Psoas muscle (tissue), 8 donors: Measurements from ENCODE around the gene IFNA10. TPM values are rescaled to one million over a fixed set of nuclear protein-coding genes. Genes with fewer than 3 reads are reported as not detected.
"Not testable (repeated sequence)": the region's sequence is repeated elsewhere in the genome, so short reads cannot be mapped to it uniquely, and the experiment has no call there.

Source experiments
- ATAC-seq, 4 donors: fragments of 200-7000 bp; cut with Tn5 transposase; one replicate each; pipeline ENCODE4 v1.9.1; 2020; ENCODE audit warnings: moderate library complexity in 3 of 4, mild to moderate bottlenecking in 2 of 4
- DNase-seq, 2 donors: peaks; one replicate each; pipeline ENCODE4 v3.0.0-alpha.2; 2020
- H3K27ac ChIP-seq: fragments of 200-600 bp; one replicate; pipeline ENCODE4 v1.8.0; 2022
- H3K27me3 ChIP-seq, 3 donors: fragments of 200-600 bp in 1 of 3; one replicate each; pipeline versions ENCODE4 v1.6.1 to v1.8.0; 2013 to 2022; ENCODE audit warnings: low read length in 2 of 3, mild to moderate bottlenecking in 2 of 3, moderate library complexity in 1 of 3; ENCODE audit not compliant: insufficient read depth in 3 of 3
- H3K36me3 ChIP-seq, 2 donors: fragments of 200-600 bp in 1 of 2; one replicate each; pipeline versions ENCODE4 v1.6.1 to v1.8.0; 2013 to 2022; ENCODE audit warnings: low read depth in 1 of 2, mild to moderate bottlenecking in 1 of 2, moderate library complexity in 1 of 2; ENCODE audit not compliant: insufficient read depth in 1 of 2
- H3K4me1 ChIP-seq: fragments of 200-600 bp; one replicate; pipeline ENCODE4 v1.8.0; 2022
- H3K4me3 ChIP-seq: fragments of 200-600 bp; one replicate; pipeline ENCODE4 v1.8.0; 2022; ENCODE audit warnings: mild to moderate bottlenecking
- H3K9me3 ChIP-seq: fragments of 200-600 bp; one replicate; pipeline ENCODE4 v1.8.0; 2022
- CTCF ChIP-seq: fragments of 200-600 bp; IDR thresholded peaks from one replicate; pipeline ENCODE4 v1.8.0; 2022; ENCODE audit warnings: antibody characterized with exemption
- WGBS, 3 donors: extraction: QIAGEN DNeasy Blood & Tissue Kit; methylation state at CpG; one replicate each; pipeline versions ENCODE4 v1.1.6 to v1.1.7; 2013; 5-methylcytosine and 5-hydroxymethylcytosine counted together
- intact Hi-C, 2 donors: fragments of 100-400 bp; cut with DNase I; formaldehyde crosslinking; loops; one replicate each; pipeline versions ENCODE4 v1.11.0 to v1.14.2; 2022
- polyA plus RNA-seq, 3 donors: library from polyadenylated mRNA; stranded (reverse); fragments of 200-250 nt; gene quantifications; one replicate each; pipeline ENCODE4 v1.2.3, GENCODE V29; 2013
- total RNA-seq, 4 donors: library from RNA; stranded (reverse); fragmentation: NEBNext Ultra II Directional in 2 of 4; extraction: Animal tissue kit (Norgen Biotek cat#: 25700) in 2 of 4; gene quantifications; one replicate each; pipeline versions ENCODE4 v1.2.1 to v1.2.4, GENCODE V29; 2021 to 2023
- donor health status: healthy with polysubstance abuse.
- donor health status: DM: no; HTN: no; CAD: no; lungs with moderate emphysema.
- donor health status: Bipolar disorder and iron deficiency.
- donor health status: healthy.
- donor health status: DM: yes; HTN: yes; CAD: no.
- donor health status: DM: no; HTN: no; CAD: no.
- donor health status: DM: no; HTN: no; CAD: no.
- donor health status: DM: yes; HTN: yes; CAD: no.

IFNA10 gene
- total and polyA plus RNA-seq, 7 donors: 0.14 TPM; not detected in 6

- intact Hi-C loops: no loop called here
- 53 to 74% (median 62%) methylated on average over 2 of the region's 2 CpGs for WGBS, 3 donors
Measured at GRCh38 chr9:21244836-21245235, 37.9 kb upstream of the IFNA10 start.

DNA sequence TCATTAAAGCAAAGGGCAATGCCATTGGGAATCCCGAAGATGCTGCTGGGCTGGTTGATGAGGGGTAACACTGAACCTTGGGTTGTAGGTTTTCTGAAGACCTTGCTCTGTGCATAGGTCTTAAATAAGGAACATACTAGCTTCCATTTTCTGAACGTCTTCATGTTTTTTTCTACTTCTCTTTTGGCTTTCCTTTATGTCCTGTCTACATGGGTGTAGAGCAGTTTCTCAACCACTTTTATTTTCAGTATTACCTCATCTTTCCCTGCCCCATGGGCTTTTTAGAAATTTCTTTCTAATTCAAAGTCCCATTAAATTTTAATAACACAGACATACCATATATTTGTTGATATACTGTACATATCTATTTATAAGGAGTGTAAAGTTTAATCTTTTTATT is 33.0 kb upstream of the IFNA10 start, which contains the start of gene IFNA14:
TSS of gene IFNA14 (minus strand) at position 95 of the 400 bp plus-strand sequence. CDS start at position 25, 70 bp downstream.
- Histone ChIP-seq H3K4me1 (no peaks in the 10 kb centered on the region), H3K27me3 (no peaks in the 10 kb centered on the region), H3K36me3 (no peaks in the 10 kb centered on the region), H3K27ac (no peak within 1 kb of the TSS), H3K4me3 (no peak within 1 kb of the TSS), H3K9me3 (no peaks in the 10 kb centered on the region)
- intact Hi-C loops: loop anchor here in 1 of 2 donors (5.0 kb wide), 1 partner anchor 552 kb away; no protein-coding TSS in a partner anchor
- ATAC-seq (no peak), DNase-seq (no peak)
- no peak for TF ChIP-seq CTCF
- WGBS, 3 donors: 74 to 79% (median 76%) methylated on average over 2 of the region's 2 CpGs

More at GRCh38 chr9:21244836-21245235, 37.9 kb upstream of the IFNA10 start:
- DNase-seq: no peak
- H3K4me1 ChIP-seq: no peaks in the 10 kb centered on the region
- no peaks in the 10 kb centered on the region for H3K9me3 ChIP-seq
- no peaks in the 10 kb centered on the region for H3K36me3 ChIP-seq
- TF ChIP-seq CTCF: no peak
- H3K4me3 ChIP-seq: no peak overlapping the region
- no peak for ATAC-seq
- H3K27ac ChIP-seq: no peak overlapping the region
- H3K27me3 ChIP-seq: no peaks in the 10 kb centered on the region

DNA sequence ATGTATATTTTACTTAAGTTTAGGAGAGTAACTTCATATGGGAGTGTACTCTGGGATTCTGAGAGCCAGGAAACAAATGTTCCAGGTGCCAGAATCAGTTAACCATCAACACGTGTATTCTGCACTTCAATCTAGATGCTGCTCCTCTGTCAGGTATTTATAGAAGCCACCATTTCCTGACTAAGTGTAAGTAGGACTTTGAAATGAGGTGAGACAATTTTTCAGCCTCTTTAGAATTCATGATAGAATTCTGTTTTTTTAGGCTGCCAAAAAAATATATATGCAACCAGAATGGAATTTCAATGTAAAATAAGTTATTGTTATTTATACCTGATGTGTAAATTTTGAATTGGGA is 29.4 kb upstream of the IFNA10 start:
- not testable (repeated sequence) for H3K27me3 ChIP-seq, ATAC-seq, H3K27ac ChIP-seq, H3K36me3 ChIP-seq, DNase-seq, H3K9me3 ChIP-seq, H3K4me1 ChIP-seq, H3K4me3 ChIP-seq
- intact Hi-C loops: loop anchor here in 1 of 2 donors (5.0 kb wide), 1 partner anchor 556 kb away; no protein-coding TSS in a partner anchor
- whole genome bisulfite sequencing, 3 donors: 11 to 27% (median 13%) methylated on average over 1 of the region's 1 CpG

DNA sequence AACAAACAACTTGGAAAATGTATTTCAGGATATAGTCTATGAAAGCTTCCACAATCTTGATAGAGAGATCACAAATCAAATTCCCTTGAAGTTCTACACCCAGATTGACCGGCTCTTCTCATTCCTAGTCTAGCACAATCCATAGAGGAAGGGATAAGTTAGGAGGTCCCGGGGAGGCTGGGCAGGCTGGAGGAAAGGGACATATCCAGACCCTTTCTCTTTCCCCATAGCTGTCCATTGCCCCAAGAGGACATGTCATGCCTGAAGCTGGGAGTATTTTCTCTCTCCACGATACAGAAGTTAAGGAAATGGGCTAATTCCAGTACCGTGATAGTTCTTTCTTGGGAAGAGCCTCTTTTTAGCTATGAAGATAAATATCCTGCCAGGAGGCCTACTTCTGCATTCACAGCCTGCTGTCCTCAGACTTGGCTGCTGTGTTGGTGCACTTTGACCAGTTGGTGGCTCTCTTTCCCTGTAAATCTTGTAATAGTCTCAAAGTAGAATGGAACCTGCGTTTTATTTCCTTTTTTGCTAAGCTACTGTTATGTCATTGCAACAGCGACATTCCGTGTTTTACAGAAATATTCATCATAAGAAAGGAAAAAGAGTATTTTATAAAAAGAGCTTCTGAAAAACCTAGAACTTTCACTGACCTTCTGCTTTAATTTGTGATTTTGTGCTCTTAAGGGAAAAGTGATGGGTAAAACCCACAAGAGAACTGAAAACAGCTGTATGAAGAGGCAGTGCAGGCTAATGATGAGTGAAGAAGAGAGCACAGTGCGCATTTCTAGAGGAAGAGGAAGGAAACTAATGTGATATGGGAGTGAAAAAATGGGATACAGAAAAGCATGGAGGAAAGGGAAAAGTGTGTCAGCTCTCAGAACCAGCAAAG is 28.8 kb upstream of the IFNA10 start:
- H3K4me1 ChIP-seq, H3K27me3 ChIP-seq, DNase-seq, H3K9me3 ChIP-seq, H3K36me3 ChIP-seq, H3K27ac ChIP-seq, ATAC-seq, H3K4me3 ChIP-seq: not testable (repeated sequence)
- peak; percentile 25 for TF ChIP-seq CTCF
- intact Hi-C loops: loop anchor here in 1 of 2 donors (5.0 kb wide), 1 partner anchor 557 kb away; no protein-coding TSS in a partner anchor
- 33 to 37% (median 37%) methylated on average over 8 of the region's 8 CpGs for WGBS, 3 donors

DNA sequence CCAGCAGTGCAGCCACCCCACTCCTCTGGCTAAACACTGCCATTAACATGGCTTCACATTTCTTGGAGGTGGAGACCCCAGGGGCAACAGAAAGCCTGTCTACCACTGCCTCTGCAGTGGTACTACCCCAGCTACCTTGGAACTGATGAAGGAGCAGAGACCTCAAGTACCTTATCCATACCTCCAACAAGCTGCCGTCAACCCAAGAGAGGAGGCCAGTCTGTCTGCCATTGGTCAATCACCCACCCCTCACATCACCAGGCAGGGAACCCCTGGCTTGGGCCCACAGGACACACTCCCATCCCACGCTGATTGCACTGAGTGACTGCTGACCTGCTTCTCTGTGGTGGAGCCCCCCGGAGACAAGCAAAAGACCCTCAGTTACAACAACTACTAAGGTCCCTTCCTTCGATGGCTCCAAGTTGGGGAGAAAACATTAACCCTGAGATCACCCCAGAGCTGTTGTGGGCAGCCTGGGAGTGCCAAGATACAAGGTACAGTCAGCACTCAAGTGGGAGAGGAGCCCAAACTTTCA is 27.3 kb upstream of the IFNA10 start:
- no peak for ATAC-seq
- no peaks in the 10 kb centered on the region for H3K9me3 ChIP-seq
- H3K27me3 ChIP-seq: no peaks in the 10 kb centered on the region
- WGBS, 3 donors: 72 to 86% (median 74%) methylated on average over 4 of the region's 4 CpGs
- H3K27ac ChIP-seq: no peak overlapping the region
- H3K36me3 ChIP-seq: no peaks in the 10 kb centered on the region
- intact Hi-C loops: no loop called here
- H3K4me1 ChIP-seq: no peaks in the 10 kb centered on the region
- TF ChIP-seq CTCF: no peak
- no peak overlapping the region for H3K4me3 ChIP-seq
- no peak for DNase-seq
